GM12873 (cell line): ENCODE data around the gene ZNF785.

ENCODE experiments used
- TF ChIP-seq, protein P1 (sequence below): IDR thresholded peaks from 2 replicates; pipeline ENCODE4 v1.5.1; 2012; ENCODE audit warnings: low read depth, mild to moderate bottlenecking, moderate library complexity, low read length, control low read depth; ENCODE audit not compliant: insufficient read depth; ENCODE audit errors: missing control alignments

The ZNF785 gene

DNA sequence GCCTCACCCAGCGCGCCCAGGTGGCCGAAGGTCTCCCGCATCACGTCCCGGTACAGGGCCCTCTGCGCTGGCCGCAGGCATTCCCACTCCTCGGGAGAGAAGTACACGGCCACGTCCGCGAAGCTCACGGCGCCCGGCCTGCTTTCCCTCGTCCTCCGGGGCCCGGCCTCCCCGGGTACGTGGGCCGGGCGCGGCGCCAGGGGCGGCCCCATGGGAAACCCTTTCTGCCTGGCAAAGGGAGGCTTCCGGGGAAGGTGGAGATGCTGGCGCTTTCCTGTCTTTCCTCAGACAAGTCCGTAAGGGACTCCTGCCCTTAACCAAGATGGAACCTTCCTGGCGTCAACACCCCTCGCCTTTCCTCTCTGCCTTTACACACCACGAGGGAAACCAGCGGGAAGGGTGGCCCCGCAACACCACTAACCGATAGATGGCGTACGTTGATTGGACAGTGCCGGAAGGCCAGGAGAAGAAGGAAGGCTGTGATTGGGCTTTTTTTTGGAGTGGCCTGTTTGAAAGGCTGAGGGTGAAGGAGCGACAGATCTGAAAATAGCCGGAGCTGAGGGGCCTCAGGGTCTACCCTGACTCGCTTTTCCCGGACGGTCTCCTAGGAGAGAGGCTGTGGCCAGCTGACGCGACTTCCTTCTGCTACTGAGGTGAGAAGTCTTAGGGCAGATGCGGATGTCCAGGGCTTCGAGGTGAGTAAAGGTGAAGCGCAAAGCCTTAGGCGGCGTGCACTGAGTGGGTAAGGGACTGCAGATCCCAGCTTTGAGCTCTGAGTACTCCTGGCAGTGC lies at the start of gene ZNF785:
Gene ZNF785, minus strand, starts transcription at position 298 of the 792 bp plus-strand sequence. Its CDS starts 86 bp downstream, at position 212.
- TF ChIP-seq, protein P1, sequence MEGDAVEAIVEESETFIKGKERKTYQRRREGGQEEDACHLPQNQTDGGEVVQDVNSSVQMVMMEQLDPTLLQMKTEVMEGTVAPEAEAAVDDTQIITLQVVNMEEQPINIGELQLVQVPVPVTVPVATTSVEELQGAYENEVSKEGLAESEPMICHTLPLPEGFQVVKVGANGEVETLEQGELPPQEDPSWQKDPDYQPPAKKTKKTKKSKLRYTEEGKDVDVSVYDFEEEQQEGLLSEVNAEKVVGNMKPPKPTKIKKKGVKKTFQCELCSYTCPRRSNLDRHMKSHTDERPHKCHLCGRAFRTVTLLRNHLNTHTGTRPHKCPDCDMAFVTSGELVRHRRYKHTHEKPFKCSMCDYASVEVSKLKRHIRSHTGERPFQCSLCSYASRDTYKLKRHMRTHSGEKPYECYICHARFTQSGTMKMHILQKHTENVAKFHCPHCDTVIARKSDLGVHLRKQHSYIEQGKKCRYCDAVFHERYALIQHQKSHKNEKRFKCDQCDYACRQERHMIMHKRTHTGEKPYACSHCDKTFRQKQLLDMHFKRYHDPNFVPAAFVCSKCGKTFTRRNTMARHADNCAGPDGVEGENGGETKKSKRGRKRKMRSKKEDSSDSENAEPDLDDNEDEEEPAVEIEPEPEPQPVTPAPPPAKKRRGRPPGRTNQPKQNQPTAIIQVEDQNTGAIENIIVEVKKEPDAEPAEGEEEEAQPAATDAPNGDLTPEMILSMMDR, result peak; percentile 20

DNA sequence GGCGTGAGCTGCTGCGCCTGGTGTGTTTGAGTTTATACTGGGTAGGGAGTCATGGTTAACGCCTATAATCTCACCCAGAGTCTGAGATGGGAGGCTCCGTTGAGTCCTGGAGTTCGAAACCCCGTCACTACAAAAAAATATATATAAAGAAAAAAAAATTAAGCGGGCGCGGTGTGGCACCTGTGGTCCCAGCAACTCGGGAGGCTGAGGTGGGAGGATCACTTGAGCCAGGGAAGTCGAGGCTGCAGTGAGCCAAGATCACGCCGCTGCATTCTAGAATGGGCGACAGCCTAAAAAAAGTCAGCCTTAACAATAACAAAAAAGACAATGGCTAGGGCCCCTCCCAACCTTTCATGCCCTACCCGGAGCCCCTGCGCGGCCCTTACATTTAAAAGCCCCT lies 48.0 kb upstream of the ZNF785 start:
- TF ChIP-seq, protein P1, result no peak

DNA sequence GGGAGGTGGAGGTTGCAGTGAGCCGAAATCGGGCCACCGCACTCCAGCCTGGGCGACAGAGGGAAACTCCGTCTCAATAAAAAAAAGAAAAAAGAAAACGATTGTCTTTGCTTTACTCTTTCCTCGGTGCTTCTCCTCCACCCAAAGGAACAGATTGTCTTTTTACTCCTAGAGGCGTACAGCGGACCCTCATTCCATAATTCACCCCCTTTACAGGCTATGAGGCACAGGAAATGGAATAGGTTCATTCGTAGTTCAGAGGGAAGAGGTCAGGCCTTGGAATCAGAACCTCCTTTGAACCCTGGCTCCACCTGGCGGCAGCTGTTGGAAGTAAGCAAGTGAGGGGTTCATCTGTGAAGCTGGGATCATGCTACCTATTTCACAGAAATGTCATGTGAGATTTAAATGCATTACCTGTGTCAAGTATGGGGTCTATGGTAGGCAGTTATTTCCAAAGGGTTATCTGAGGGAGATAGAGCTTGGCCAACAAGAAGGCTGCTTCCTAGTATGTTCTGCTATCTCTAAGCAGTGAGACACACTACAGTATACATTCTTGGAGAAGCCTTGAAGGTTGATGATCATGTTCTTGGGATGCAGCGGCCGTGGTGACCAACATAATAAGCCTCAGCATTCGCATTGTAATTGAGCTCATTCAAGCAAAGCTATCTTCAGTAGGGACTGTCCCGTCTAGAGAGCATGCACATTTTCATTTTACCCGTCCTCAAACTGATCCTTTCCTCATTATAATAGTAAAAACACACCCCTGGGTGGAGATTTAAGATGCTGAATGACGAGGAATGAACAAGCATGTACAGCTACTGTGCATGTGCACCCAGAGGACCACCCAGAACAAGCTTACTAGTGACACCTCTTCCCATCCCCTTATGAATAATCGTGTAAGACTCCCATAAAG lies 43.4 kb upstream of the ZNF785 start:
- TF ChIP-seq, protein P1, result peak; percentile 96

DNA sequence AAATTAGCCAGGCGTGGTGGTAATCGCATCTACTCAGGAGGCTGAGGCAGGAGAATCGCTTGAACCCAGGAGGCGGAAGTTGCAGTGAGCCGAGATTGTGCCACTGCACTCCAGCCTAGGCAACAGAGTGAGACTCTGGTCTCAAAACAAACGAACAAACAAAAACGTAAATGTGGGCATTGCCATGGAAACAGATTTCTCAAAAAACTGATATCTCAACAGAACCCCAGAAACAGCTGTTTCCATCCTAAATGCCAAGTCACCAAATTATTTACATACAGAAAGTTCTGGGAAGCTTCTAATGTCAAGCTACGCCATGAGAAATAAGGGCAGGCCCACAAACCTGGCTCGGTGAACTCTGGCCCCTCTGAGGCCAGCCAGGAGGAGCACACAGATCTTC lies 40.7 kb upstream of the ZNF785 start:
- TF ChIP-seq, protein P1, result no peak

DNA sequence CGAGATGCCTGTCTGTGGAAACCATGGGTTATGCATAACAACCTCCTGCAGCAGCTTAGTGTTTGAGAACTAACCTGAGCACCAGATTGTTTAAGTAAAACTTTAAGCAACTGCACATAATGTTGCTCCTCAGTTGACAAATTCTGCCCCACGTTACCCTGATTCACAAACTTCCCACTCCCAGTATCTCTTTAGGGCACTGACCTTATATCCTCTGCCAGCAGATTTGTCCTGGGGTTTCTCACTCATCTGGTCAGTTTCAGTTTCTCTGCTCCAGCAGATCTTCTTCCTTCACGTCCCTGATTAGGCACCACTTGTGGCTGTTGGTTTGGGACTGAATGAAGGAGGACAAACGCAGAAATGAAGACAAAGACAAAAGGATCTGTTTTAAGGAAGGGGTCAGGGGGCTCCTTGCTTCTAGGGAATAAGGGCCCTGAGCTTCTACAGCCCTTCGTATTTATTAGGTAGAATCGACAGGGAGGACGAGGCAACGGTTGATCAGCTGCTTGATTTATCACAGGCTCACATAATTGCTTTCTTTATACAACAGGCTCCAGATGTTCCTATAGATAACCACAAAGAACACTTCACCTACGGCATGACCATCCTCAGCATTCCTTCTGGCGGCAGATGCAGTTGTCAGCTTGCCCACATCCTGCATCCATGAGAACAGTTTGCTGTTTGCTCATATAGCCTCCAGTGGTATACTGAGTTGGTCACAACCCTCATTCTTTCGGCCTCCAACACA lies 38.2 kb upstream of the ZNF785 start:
- TF ChIP-seq, protein P1, result no peak

DNA sequence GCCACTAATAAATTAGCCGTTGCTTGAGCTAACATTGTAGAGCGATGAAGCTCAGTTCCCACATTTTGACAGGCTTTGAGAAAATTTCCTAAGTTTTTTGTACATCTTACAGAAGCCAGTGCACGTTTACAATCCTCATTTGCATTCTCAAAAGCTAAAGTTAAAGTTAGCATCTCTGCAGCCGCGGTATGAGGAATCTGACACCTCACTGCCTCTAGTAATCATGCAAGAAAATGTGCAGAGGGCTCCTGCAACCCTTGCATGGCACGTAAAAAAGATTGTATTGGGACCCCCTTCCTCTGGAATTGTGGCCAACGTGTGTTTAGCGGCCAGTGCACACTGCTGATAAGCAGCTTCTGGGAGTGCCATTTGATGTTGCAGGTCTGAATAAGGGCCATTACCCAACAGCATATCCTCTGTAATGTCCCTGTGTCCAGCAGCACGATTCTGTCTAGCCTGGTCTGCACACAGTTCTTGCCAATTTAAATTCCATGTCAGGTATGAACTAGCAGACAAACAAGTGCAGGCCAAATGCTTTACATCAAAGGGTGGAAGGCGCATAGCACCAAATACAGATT lies 37.0 kb upstream of the ZNF785 start:
- TF ChIP-seq, protein P1, result no peak
